HUES48 (cell line): ENCODE results near the gene PNMA6E.

Experiments used
- H3K27ac ChIP-seq: one replicate; pipeline ENCODE4 v1.7.0; 2013; ENCODE audit warnings: low read depth, low read length, inconsistent platforms
- H3K27me3 ChIP-seq: 2 replicates; pipeline ENCODE4 v1.6.1; 2013; ENCODE audit warnings: mild to moderate bottlenecking, low read length; ENCODE audit not compliant: control insufficient read depth, insufficient read depth
- H3K36me3 ChIP-seq: 2 replicates; pipeline ENCODE4 v1.6.1; 2013; ENCODE audit warnings: low read length; ENCODE audit not compliant: control insufficient read depth, insufficient read depth
- H3K4me1 ChIP-seq: 2 replicates; pipeline ENCODE4 v1.6.1; 2013; ENCODE audit warnings: mild to moderate bottlenecking, low read length; ENCODE audit not compliant: control insufficient read depth, insufficient read depth
- H3K4me3 ChIP-seq: 2 replicates; pipeline ENCODE4 v1.5.1; 2013; ENCODE audit warnings: mild to moderate bottlenecking, low read depth, low read length
- H3K9ac ChIP-seq: 2 replicates; pipeline ENCODE4 v1.6.1; 2013; ENCODE audit warnings: mild to moderate bottlenecking, low read depth, low read length, moderate library complexity
- H3K9me3 ChIP-seq: 2 replicates; pipeline ENCODE4 v1.6.1; 2013; ENCODE audit warnings: low read length; ENCODE audit not compliant: control insufficient read depth, insufficient read depth

Gene PNMA6E

GRCh38 chrX:153401133-153401764 is at the start of gene PNMA6E:
PNMA6E (minus strand) TSS chrX:153401350; CDS start chrX:153398849, 2,501 bp downstream.
- Histone ChIP-seq H3K4me3 (no peak within 1 kb of the TSS), H3K9ac (no peak within 1 kb of the TSS), H3K27ac (no peak within 1 kb of the TSS), H3K9me3 (peaks cover 45% of the 10 kb centered on the region), H3K4me1 (no peaks in the 10 kb centered on the region), H3K27me3 (no peaks in the 10 kb centered on the region), H3K36me3 (no peaks in the 10 kb centered on the region)

DNA sequence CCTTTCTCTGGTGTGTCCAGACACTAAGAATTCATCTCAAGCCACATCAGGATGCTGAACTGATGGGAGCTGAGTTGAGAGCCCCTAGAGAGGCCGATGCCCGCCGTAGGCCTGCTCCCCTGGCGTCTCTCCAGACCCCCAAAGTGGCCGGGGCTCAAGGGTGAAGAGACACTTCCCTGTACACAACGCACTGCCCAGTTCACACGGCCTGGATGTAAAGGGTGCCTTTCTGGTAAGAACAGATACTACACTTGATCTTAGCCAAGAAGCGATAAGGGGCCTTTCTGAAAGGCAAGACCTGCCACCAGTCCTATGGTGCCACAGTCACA is 49.8 kb upstream of the PNMA6E start:
- 0 out of 2 replicates have a peak, but pooled peaks cover 8% of the 10 kb centered on the region for H3K36me3 ChIP-seq
- H3K9me3 ChIP-seq, result peaks cover 41% of the 10 kb centered on the region
- H3K4me3 ChIP-seq, result no peak overlapping the region
- no peaks in the 10 kb centered on the region for H3K27me3 ChIP-seq
- H3K9ac ChIP-seq, result no peak overlapping the region
- H3K27ac ChIP-seq, result no peak overlapping the region
- H3K4me1 ChIP-seq, result no peaks in the 10 kb centered on the region

DNA sequence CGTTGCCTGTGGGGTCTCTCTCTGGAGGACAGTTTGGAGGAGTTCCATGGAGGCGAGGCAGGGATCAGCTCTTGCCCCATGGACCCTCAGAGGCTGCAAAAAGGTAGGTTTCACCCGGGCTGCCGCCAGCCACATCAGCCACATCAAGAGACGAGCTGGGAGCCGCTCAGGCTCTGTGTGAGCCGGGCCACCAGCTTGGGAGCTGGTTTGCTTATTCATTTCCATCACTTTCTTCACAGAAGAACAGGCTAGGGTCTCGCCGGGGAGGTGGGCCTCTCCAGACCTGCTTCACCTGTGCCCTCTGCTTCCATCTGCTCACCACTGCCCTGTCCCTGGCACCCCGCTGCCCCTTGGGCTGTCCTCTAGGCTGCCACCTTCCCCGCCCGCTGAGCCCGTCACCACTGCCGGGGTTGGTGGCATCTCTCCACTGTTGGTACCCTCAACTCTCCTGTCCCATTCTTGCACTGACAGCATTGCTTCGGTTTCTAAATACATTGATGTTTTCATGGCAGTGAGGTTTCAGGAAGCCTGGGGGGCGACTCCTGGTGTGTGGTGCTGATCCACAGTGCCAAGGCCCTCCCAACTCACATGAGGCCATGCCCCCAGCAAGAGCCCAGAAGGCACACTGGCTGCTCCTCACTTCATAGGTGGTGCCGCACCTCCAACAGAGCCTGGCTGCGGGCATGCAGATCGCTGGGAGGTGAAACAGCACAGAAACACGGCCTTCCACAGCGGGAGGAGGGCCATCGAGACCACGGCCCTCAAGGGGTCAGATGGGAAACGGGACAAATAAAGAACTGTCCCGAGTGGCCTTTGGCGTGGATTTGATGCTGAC is 49.2 kb upstream of the PNMA6E start:
- Histone ChIP-seq H3K27ac (no peak overlapping the region), H3K4me1 (no peaks in the 10 kb centered on the region), H3K4me3 (no peak overlapping the region), H3K9ac (no peak overlapping the region), H3K36me3 (0 out of 2 replicates have a peak, but pooled peaks cover 7% of the 10 kb centered on the region), H3K27me3 (no peaks in the 10 kb centered on the region), H3K9me3 (peaks cover 35% of the 10 kb centered on the region)

DNA sequence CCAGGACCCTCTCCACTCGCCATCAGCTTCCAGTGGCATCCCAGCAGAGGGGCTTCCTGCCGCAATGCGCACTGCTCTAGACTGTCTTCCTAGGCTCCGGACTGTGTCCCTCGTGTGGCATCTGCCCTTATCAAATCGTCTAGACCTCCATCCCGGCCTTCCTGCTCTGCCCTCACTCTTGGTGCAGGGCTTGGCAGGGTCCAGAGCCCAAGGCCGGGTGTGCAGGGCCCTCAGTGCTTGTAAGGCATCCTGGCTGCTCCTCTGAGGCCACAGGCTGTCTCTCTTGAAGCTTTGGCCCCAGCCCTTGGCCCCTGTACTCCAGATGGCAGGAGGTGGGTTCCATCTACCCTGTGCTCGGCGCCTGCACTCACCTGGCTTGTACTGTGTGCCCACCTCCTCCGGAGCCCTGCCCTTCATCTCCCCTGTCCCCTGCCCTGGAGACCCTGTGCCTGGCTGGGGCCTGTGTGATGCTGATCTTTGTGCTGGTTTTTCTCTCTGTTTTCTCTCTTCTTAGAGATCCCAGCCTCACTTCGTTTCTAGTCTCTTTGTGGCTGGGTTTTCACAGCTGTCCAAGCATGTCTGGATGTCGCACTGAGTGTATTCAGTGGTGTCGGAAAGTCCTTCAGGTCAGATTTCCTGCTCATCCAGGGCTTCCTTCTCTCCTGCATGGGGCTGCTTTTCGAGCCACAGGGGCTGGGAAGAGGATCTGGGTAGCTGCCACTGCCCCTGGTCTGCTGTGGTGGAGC is 48.4 kb upstream of the PNMA6E start:
- peaks cover 31% of the 10 kb centered on the region for H3K9me3 ChIP-seq
- no peak overlapping the region for H3K4me3 ChIP-seq
- H3K9ac ChIP-seq, result no peak overlapping the region
- H3K27ac ChIP-seq, result no peak overlapping the region
- no peaks in the 10 kb centered on the region for H3K4me1 ChIP-seq
- no peaks in the 10 kb centered on the region for H3K27me3 ChIP-seq
- H3K36me3 ChIP-seq, result 0 out of 2 replicates have a peak, but pooled peaks cover under 1% of the 10 kb centered on the region

DNA sequence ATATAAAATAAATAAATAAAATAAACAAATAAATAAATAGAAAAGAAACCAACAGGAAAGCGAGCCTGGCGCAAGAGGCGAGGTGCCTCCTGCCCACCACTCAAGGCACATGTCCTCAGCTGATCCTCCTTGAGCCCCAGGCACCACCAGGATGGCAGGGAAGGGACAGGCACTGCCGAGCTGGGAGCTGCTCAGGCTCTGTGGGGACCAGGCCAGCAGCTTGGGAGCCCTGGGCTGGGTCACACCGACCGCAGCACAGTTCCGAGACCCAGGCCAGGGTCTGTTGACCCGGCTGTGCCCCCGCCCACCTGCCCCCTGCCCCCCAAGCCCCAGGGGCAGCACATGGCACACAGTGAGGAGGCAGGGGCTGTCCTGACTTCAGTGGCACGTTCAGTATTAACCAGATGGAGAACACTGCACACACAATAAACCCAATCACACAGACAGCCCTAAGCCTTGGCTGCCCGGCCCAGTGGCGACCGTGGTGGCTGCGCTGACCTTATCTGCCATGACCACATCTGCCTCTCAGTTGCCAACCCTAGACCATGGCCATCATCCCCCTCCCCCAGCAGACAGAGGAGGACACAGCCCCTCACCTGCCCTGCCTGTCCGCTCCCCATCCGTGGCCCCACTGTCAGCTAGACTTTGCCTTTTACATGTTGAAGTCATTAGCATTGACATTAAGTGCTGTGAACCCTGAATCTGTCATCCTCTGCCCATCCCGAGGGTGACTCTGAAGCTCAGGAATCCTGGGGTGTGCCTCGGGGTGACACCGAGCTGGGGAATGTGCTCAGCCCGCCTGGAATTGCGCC is 47.6 kb upstream of the PNMA6E start:
- Histone ChIP-seq H3K36me3 (no peaks in the 10 kb centered on the region), H3K4me1 (no peaks in the 10 kb centered on the region), H3K27me3 (no peaks in the 10 kb centered on the region), H3K27ac (no peak overlapping the region), H3K9me3 (peaks cover 38% of the 10 kb centered on the region), H3K9ac (no peak overlapping the region), H3K4me3 (no peak overlapping the region)

DNA sequence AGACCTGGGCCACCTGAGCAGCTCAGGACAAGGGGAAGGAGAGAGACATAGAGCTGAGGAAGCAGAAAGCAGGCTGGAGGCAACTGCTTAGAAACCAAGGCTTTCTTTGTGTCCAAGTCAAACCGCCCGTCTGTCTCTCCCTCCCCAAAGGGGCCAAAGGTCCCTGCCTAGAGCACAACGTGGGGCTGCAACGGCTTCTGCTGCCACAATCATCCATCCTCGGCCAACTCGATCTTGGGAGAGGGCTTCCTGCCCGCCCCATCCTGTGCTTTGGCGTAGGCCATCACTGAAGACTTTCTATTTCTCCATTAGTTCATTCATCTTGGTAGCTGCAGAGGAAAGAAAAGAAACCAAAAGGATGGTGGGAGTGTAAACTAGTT is 46.4 kb upstream of the PNMA6E start:
- Histone ChIP-seq H3K9me3 (peaks cover 44% of the 10 kb centered on the region), H3K9ac (no peak overlapping the region), H3K27ac (no peak overlapping the region), H3K36me3 (no peaks in the 10 kb centered on the region), H3K4me3 (no peak overlapping the region), H3K4me1 (no peaks in the 10 kb centered on the region), H3K27me3 (no peaks in the 10 kb centered on the region)

DNA sequence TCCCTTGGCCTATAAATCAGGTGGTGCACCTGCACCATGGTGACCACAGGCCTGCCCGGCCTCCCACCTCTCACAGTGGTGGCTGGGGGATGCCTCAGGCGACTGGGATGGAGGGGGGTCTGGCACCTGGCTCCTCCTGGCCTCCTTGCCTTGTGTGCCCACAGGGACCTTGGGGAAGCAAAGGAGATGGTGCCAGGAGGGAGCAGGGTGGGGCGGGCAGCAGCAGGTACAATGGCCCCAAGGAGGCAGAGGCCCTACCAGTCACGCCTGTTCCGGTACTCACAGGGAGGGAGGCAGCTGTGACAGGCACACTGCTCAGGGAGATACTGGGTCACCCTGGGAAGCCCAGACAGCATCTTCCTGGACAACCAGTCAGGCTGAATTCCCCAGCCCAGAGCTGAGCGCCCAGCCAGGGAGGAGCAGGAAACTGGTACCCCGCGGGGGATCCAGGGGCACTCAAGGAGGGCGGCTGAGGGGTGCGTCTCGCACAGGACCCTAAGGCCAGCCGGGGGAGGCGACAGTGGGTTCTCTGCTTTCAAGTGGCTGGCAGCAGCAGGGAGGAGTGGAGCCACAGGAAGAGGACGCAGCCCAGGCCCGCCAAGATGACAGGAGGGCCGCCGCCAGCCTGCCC is 45.9 kb upstream of the PNMA6E start:
- H3K27ac ChIP-seq, result no peak overlapping the region
- no peaks in the 10 kb centered on the region for H3K4me1 ChIP-seq
- peaks cover 46% of the 10 kb centered on the region for H3K9me3 ChIP-seq
- no peaks in the 10 kb centered on the region for H3K36me3 ChIP-seq
- H3K4me3 ChIP-seq, result no peak overlapping the region
- H3K27me3 ChIP-seq, result no peaks in the 10 kb centered on the region
- no peak overlapping the region for H3K9ac ChIP-seq

DNA sequence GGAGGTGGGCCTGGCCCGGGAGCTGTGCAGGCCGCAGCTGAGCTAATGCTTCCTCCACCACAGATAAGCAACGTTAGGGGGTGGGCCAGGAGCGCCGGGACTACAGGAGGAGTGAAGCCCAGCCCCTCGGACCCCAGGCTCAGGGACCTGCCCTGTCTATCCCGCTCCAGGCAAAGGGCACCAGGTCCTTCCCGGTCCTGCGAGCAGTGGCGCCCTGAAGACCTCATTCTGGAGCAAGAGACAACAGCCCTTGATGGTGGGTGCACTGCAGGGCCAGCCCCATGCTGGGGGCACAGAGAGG is 45.4 kb upstream of the PNMA6E start:
- Histone ChIP-seq H3K4me3 (no peak overlapping the region), H3K4me1 (no peaks in the 10 kb centered on the region), H3K9me3 (peaks cover 48% of the 10 kb centered on the region), H3K36me3 (no peaks in the 10 kb centered on the region), H3K27ac (no peak overlapping the region), H3K9ac (no peak overlapping the region), H3K27me3 (no peaks in the 10 kb centered on the region)

GRCh38 chrX:153445856-153446635 is 44.9 kb upstream of the PNMA6E start, which contains the start of gene TREX2:
TREX2 (minus strand) TSS chrX:153446056; CDS start chrX:153445430, 626 bp downstream.
- H3K4me1 ChIP-seq, result no peaks in the 10 kb centered on the region
- no peak within 1 kb of the TSS for H3K27ac ChIP-seq
- H3K36me3 ChIP-seq, result no peaks in the 10 kb centered on the region
- H3K4me3 ChIP-seq, result no peak within 1 kb of the TSS
- peaks cover 48% of the 10 kb centered on the region for H3K9me3 ChIP-seq
- H3K27me3 ChIP-seq, result no peaks in the 10 kb centered on the region
- no peak within 1 kb of the TSS for H3K9ac ChIP-seq
